Kidney epithelial cell (primary cell): ENCODE results near the gene IBA57. TPM values are rescaled to one million over a fixed set of nuclear protein-coding genes. Genes with fewer than 3 reads are reported as not detected.

Experiments
- DNase-seq: peaks from one replicate; pipeline ENCODE4 v3.0.0-alpha.2; 2010; ENCODE audit warnings: low read depth
- H3K27me3 ChIP-seq: 2 replicates; pipeline ENCODE4 v1.6.0; 2011; ENCODE audit warnings: low read length; ENCODE audit not compliant: control insufficient read depth, insufficient read depth
- H3K36me3 ChIP-seq: 2 replicates; pipeline ENCODE4 v1.5.1; 2011; ENCODE audit warnings: low read length; ENCODE audit not compliant: control insufficient read depth, insufficient read depth
- H3K4me3 ChIP-seq: 2 replicates; pipeline ENCODE4 v1.5.1; 2011; ENCODE audit warnings: low read depth, mild to moderate bottlenecking, control low read depth, low read length
- total RNA-seq: library from RNA; depleted of rRNA; stranded (reverse); fragments of >200 nt; gene quantifications from 2 replicates; pipeline ENCODE4 v1.2.3, GENCODE V29; 2015
- TF ChIP-seq, protein P1 (sequence below): IDR thresholded peaks from 2 replicates; pipeline ENCODE4 v1.5.1; 2011; ENCODE audit warnings: mild to moderate bottlenecking, moderate library complexity, low read length, control low read depth, inconsistent platforms; ENCODE audit not compliant: insufficient read depth, poor library complexity, severe bottlenecking

IBA57 gene
- 7.1 and 12.7 TPM in 2 replicates for total RNA-seq

DNA sequence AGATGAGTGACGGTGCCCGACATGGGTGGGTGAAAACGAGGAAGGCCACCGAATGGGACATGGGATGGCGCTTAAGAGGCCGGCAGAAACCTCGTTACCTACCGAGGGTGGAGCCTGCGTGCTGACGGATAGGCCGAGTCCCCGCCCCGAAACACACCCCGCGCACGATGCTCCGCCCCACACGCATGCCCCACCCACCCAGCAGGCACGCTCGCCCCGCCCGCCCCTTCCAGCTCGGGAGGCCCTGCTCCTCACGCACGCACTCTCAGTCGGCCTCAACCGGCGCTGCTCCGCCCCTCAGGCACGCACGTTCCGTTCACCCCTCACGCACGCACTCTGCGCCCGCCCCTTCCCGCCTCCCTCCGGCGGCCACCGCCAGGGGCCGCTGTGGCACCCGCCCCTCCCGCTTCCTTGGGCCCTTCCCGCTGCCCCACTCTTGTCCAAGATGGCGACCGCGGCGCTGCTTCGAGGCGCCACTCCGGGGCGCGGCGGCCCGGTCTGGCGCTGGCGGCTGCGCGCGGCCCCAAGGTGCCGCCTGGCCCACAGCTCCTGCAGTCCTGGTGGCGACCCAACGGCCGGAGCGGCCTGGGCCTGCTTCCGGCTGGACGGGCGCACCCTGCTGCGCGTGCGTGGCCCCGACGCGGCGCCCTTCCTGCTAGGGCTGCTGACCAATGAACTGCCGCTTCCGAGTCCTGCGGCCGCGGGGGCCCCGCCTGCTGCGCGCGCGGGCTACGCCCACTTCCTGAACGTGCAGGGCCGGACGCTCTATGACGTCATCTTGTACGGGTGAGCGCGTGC, at the start of gene IBA57:
TSS of gene IBA57 (plus strand) at position 433 of the 798 bp plus-strand sequence. CDS start at position 446, 13 bp downstream.
- Histone ChIP-seq H3K4me3 (peak within 1 kb of the TSS; percentile 68), H3K27me3 (peaks cover 4% of the 10 kb centered on the region), H3K36me3 (no peaks in the 10 kb centered on the region)
- TF ChIP-seq, protein P1, sequence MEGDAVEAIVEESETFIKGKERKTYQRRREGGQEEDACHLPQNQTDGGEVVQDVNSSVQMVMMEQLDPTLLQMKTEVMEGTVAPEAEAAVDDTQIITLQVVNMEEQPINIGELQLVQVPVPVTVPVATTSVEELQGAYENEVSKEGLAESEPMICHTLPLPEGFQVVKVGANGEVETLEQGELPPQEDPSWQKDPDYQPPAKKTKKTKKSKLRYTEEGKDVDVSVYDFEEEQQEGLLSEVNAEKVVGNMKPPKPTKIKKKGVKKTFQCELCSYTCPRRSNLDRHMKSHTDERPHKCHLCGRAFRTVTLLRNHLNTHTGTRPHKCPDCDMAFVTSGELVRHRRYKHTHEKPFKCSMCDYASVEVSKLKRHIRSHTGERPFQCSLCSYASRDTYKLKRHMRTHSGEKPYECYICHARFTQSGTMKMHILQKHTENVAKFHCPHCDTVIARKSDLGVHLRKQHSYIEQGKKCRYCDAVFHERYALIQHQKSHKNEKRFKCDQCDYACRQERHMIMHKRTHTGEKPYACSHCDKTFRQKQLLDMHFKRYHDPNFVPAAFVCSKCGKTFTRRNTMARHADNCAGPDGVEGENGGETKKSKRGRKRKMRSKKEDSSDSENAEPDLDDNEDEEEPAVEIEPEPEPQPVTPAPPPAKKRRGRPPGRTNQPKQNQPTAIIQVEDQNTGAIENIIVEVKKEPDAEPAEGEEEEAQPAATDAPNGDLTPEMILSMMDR, result peak; percentile 77
- peak; percentile 85 for DNase-seq

DNA sequence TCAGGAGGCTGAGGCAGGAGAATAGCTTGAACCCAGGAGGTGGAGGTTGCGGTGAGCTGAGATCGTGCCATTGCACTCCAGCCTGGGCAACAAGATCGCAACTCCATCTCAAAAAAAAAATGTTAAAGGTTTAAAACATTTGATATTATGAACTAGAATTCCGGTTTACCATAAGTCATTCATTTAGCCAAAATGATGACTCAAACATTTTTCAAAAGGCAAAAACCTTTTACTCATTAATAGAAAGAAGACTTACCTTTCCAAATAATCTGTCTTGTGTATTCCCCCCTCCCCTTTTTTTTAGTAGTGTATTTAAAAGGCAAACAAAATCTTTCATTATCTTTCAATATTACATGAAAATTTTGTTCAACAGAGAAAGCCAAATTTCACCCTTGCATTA, 48.3 kb upstream of the IBA57 start:
- Histone ChIP-seq H3K4me3 (no peak overlapping the region), H3K27me3 (no peaks in the 10 kb centered on the region), H3K36me3 (no peaks in the 10 kb centered on the region)
- TF ChIP-seq, protein P1, result no peak
- DNase-seq, result no peak

DNA sequence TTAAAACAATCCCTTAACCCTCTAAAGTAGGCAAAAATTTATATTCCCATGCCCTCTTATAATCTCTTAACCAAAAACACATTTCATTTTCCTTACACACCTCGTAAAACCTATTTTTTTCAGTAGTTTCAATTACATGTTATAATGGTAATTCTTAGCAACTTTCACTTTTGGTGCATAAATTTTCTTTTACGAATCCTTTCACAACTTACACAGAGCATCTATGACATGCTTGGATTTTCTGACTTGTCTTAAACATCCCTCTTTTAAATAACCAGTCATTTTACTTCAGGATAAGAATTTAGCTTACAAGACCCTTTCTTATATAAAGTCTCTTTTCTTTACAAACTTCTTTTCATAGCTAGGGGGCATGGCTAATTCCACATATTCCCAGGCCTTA, 47.6 kb upstream of the IBA57 start:
- TF ChIP-seq, protein P1, result no peak
- no peak overlapping the region for H3K4me3 ChIP-seq
- DNase-seq, result no peak
- H3K27me3 ChIP-seq, result peaks cover 4% of the 10 kb centered on the region
- H3K36me3 ChIP-seq, result no peaks in the 10 kb centered on the region

DNA sequence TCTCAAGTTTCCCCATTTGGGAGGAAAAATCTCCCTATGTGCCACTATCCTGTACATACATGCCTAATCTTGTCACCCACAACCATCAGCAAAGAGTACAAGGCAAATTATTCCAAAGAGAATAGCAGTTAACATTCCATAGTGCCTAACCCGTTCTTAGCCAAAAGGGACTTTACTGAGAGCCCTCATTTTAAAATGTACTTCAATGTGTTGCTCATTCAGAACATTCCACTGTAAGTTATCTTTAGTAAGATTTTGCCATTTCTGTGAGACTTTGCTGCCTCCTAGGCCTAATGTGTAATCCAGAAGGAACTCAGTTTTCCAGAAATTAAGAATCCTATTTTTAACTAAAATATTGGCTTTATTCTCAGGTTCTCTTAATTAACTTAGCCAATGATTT, 45.3 kb upstream of the IBA57 start:
- Histone ChIP-seq H3K27me3 (peaks cover 4% of the 10 kb centered on the region), H3K36me3 (no peaks in the 10 kb centered on the region), H3K4me3 (no peak overlapping the region)
- TF ChIP-seq, protein P1, result no peak
- DNase-seq, result no peak

DNA sequence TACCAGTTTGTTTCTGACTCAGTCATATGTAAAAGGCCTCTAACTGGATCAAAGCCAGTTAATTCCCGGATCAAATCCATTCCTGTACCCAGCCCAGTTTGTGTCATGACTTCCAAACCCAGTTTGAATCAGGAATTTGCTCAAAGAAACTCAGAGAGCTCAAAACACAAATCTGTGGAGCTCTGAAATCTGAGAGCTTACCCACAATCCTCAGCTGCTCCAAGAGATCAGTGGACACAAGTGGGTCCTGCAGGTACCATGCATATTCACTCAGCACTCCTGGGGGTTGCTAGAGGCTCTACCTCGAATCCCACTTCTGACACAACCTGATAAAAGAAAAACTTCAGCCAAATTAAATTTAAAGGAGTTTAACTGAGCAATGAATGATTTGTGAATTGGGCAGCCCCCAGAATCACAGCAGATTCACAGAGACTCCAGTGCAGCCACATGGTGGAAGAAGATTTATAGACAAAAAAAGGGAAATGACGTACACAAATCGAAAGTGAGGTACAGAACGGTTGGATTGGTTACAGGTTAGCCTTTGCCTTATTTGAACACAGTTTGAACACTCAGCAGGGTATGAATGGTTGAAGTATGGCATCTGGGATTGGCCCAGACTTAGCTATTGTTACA, 44.6 kb upstream of the IBA57 start:
- Histone ChIP-seq H3K27me3 (peaks cover 4% of the 10 kb centered on the region), H3K36me3 (no peaks in the 10 kb centered on the region), H3K4me3 (no peak overlapping the region)
- TF ChIP-seq, protein P1, result no peak
- no peak for DNase-seq
